ENCODE results near the gene RXRB. TPM values are rescaled to one million over a fixed set of nuclear protein-coding genes. Genes with fewer than 3 reads are reported as not detected.
A peak's percentile ranks its signal among the peaks of the same experiment; 100 is the strongest.

Gene RXRB
- total RNA-seq, 1 experiment from 2014 or later = 49.9 TPM

GRCh38 chr6:33198853-33199436 lies 1.5 kb downstream of the RXRB start:
- H3K27me3 ChIP-seq (ENCODE audit: insufficient read depth, low read length) = no peaks in the 10 kb centered on the region
- H3K9me2 ChIP-seq (ENCODE audit: insufficient read depth) = no peaks in the 10 kb centered on the region
- H3K79me2 ChIP-seq (ENCODE audit: insufficient read depth, low read length) = peaks cover 65% of the 10 kb centered on the region
- TF ChIP-seq MAX (IDR thresholded peaks at IDR 0.05) = no peak
- no peak for TF ChIP-seq SIN3A (IDR thresholded peaks at IDR 0.05; ENCODE audit: low read depth)
- no peak for TF ChIP-seq POLR2A (IDR thresholded peaks at IDR 0.05; ENCODE audit: borderline replicate concordance, extremely low read depth, insufficient read depth, insufficient read length)
- no peak for TF ChIP-seq ZFX (IDR thresholded peaks at IDR 0.05)
- TF ChIP-seq CBX3 (IDR thresholded peaks at IDR 0.05; ENCODE audit: low read depth) = no peak
- no peak for TF ChIP-seq EGR1 (IDR thresholded peaks at IDR 0.05; ENCODE audit: low read depth)
- no peak for TF ChIP-seq FOSL1 (IDR thresholded peaks at IDR 0.05; ENCODE audit: low read depth)
- no peak for TF ChIP-seq REST (IDR thresholded peaks at IDR 0.05; ENCODE audit: low read depth)
- TF ChIP-seq SP1 (IDR thresholded peaks at IDR 0.05; ENCODE audit: low read depth) = no peak
- TF ChIP-seq ZBTB33 (IDR thresholded peaks at IDR 0.05; ENCODE audit: extremely low read depth, insufficient replicate concordance, low read length) = no peak
- TF ChIP-seq TCF7L2 (IDR thresholded peaks at IDR 0.05; ENCODE audit: borderline replicate concordance, extremely low read depth, insufficient read depth, insufficient read length) = no peak
- TF ChIP-seq ELF1 (IDR thresholded peaks at IDR 0.05; ENCODE audit: borderline replicate concordance, low read depth) = no peak
- H3K36me3 ChIP-seq (ENCODE audit: control insufficient read depth in 1 of 2, insufficient read depth in 2 of 2, low read length in 2 of 2) = peaks cover 34 to 52% of the 10 kb centered on the region in 2 experiments; a peak in 3 of 4 replicates
- no peak for ATAC-seq
- H3K4me3 ChIP-seq (replicated peaks in 1 of 2; ENCODE audit: low read depth in 1 of 2, low read length in 2 of 2) = peak overlapping the region; percentile 63 to 69
- H3K4me1 ChIP-seq (ENCODE audit: control insufficient read depth in 1 of 2, insufficient read depth in 2 of 2, low read length in 2 of 2) = peaks cover 27 to 47% of the 10 kb centered on the region in 2 experiments
- no peaks in the 10 kb centered on the region for H4K20me1 ChIP-seq (ENCODE audit: insufficient read depth)
- ChIA-PET CTCF (no interaction called here), RAD21 (ENCODE audit: low non-redundant PET in 1 of 2, low total read pairs in 2 of 2, uncharacterized antibody in 2 of 2, unreplicated experiment in 2 of 2) (interaction anchor here in 1 of 2 experiments (0.7 kb wide), 1 partner anchor 9 kb away, joined by 3 read pairs; no protein-coding TSS in a partner anchor), POLR2A (interaction anchor here (1.2 to 2.2 kb wide), 2 partner anchors 49 to 227 kb away, joined by 3 to 7 read pairs; no protein-coding TSS in a partner anchor)
- H3K27ac ChIP-seq (ENCODE audit: low read depth, low read length) = peak overlapping the region; percentile 94; the same call in 1 of the 2 replicates
- no peak for DNase-seq (ENCODE audit: low read depth, low spot score)
- no peaks in the 10 kb centered on the region for H3K9me3 ChIP-seq (ENCODE audit: control insufficient read depth in 1 of 2, insufficient read depth in 1 of 2, low read depth in 1 of 2, low read length in 2 of 2)
- H2AFZ ChIP-seq (ENCODE audit: low read depth, low read length, poor library complexity, severe bottlenecking) = no peak overlapping the region
- H3K9ac ChIP-seq (ENCODE audit: low read length) = peak overlapping the region; percentile 80
- no TSS peak for BruUV-seq (replicated peaks)
- intact Hi-C loops (cut with micrococcal nuclease) = no loop called here
- H3K4me2 ChIP-seq (ENCODE audit: low read length) = peak overlapping the region; percentile 96

All from HCT116 (cell line).